ENCODE results near the gene CRYBG1. TPM values are rescaled to one million over a fixed set of nuclear protein-coding genes. Genes with fewer than 3 reads are reported as not detected.
A peak's percentile ranks its signal among the peaks of the same experiment; 100 is the strongest.

CRYBG1 gene
- total RNA-seq, 2 donors from 2014 or later = 10.1 to 11.5 TPM

DNA sequence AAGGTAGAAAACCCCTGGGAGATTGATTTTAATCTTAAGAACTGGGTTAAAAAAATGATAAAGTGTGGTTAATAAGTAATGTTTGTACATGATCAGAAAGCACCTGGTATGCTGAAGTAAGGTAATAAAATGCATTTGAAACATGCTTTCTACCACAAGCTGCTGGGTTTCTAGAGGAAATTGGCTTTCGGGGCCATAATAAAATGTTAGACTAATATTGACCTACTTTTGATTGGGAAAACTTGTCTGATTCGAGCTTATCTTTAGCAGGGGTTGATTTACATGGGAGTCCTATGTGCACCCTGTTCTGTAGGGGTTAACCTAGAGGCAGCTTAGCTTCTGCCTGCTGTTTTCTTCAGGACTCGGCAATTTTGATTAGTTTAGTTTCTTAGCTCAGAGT lies 50.5 kb downstream of the CRYBG1 start:
- Histone ChIP-seq H3K4me3 (no peak overlapping the region), H3K4me1 (peaks cover 11% of the 10 kb centered on the region), H3K27me3 (no peaks in the 10 kb centered on the region), H3K9me3 (no peaks in the 10 kb centered on the region), H3K36me3 (replicated peaks in 1 of 2; ENCODE audit: insufficient read depth in 1 of 2, low read depth in 2 of 2) (no peaks in the 10 kb centered on the region), H3K27ac (peak overlapping the region in 3 of 4 donors; percentile 48 to 76 (median 70))
- ATAC-seq = peak; percentile 64
- intact Hi-C loops (cut with DNase I) = no loop called here
- WGBS, 2 donors = 15 to 21% methylated on average over 3 of the region's 3 CpGs
- TF ChIP-seq CTCF (IDR thresholded peaks at IDR 0.05) (no peak), POLR2A (IDR thresholded peaks at IDR 0.05) (no peak)
- no peak for DNase-seq

- Histone ChIP-seq H3K27ac (peak overlapping the region in 3 of 4 donors; percentile 48 to 76 (median 70)), H3K27me3 (no peaks in the 10 kb centered on the region), H3K36me3 (replicated peaks in 1 of 2; ENCODE audit: insufficient read depth in 1 of 2, low read depth in 2 of 2) (no peaks in the 10 kb centered on the region), H3K9me3 (no peaks in the 10 kb centered on the region), H3K4me3 (no peak overlapping the region), H3K4me1 (peaks cover 11% of the 10 kb centered on the region)
- ATAC-seq (peak; percentile 77), DNase-seq (peak; percentile 41 to 72 (median 60))
- intact Hi-C loops (cut with DNase I) = no loop called here
- WGBS, 2 donors = 18 to 22% methylated on average over 4 to 6 of the region's 6 CpGs
- TF ChIP-seq CTCF (IDR thresholded peaks at IDR 0.05) (no peak), POLR2A (IDR thresholded peaks at IDR 0.05) (no peak)
These were observed 51.2 kb downstream of the CRYBG1 start for GRCh38 chr6:106411643-106412200.

DNA sequence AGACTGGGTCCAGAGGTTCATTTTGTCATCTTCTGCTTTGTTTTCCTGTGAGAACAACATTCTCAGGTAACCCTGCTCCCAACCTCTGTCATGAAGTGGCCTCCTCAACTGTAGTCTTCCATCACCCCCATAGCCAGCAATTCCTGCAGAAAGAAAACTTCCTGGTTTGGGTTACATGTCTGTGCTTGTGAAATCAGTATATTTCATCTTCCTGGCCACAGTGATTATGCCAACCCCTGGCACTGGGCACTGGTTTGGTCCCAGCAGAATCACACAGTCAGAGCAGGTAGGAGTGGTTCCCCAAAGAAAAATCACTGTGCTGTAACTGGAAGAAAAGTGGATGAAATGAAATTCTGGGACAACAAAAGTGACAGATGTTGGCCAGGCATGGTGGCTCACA lies 52.5 kb downstream of the CRYBG1 start:
- Histone ChIP-seq H3K4me1 (peaks cover 11% of the 10 kb centered on the region), H3K27ac (peak overlapping the region in 1 of 4 donors; percentile 76), H3K36me3 (replicated peaks in 1 of 2; ENCODE audit: insufficient read depth in 1 of 2, low read depth in 2 of 2) (no peaks in the 10 kb centered on the region), H3K9me3 (no peaks in the 10 kb centered on the region), H3K4me3 (no peak overlapping the region), H3K27me3 (no peaks in the 10 kb centered on the region)
- TF ChIP-seq POLR2A (IDR thresholded peaks at IDR 0.05) (no peak), CTCF (IDR thresholded peaks at IDR 0.05) (no peak)
- no peak for DNase-seq
- ATAC-seq = no peak
- intact Hi-C loops (cut with DNase I) = no loop called here

GRCh38 chr6:106413722-106414121 lies 53.2 kb downstream of the CRYBG1 start:
- intact Hi-C loops (cut with DNase I) = no loop called here
- WGBS, 2 donors = 71 to 73% methylated on average over 2 of the region's 2 CpGs
- ATAC-seq = no peak

More at GRCh38 chr6:106413722-106414121, 53.2 kb downstream of the CRYBG1 start:
- Histone ChIP-seq H3K4me1 (peaks cover 11% of the 10 kb centered on the region), H3K27ac (no peak overlapping the region), H3K4me3 (no peak overlapping the region), H3K27me3 (no peaks in the 10 kb centered on the region), H3K9me3 (no peaks in the 10 kb centered on the region), H3K36me3 (replicated peaks in 1 of 2; ENCODE audit: insufficient read depth in 1 of 2, low read depth in 2 of 2) (no peaks in the 10 kb centered on the region)
- DNase-seq = no peak
- no peak for TF ChIP-seq POLR2A (IDR thresholded peaks at IDR 0.05)
- TF ChIP-seq CTCF (IDR thresholded peaks at IDR 0.05) = no peak

Measured in body of pancreas (tissue), 4 donors.